ENCODE results near the gene KCTD11.

GRCh38 chr17:7311110-7311705, 40.8 kb upstream of the KCTD11 start:
- TF ChIP-seq POLR2A (IDR thresholded peaks at IDR 0.05; ENCODE audit: low read depth, low read length) (no peak), POLR2AphosphoS5 (IDR thresholded peaks at IDR 0.05; ENCODE audit: low read depth, low read length) (no peak; the same call in 1 of the 2 replicates)

All from GM12892 (cell line).